GM19239 (cell line): ENCODE results near the gene INSYN2B.

ENCODE experiments used
- DNase-seq: peaks from one replicate; pipeline ENCODE4 v3.0.0; 2011; ENCODE audit warnings: low spot score; ENCODE audit not compliant: insufficient read length
- FAIRE-seq: peaks from 2 replicates; lab custom pipeline; 2011; peaks lifted over from hg19 to GRCh38; lab: Jason Lieb, UNC

The INSYN2B gene

GRCh38 chr5:169939731-169940130 is 40.6 kb downstream of the INSYN2B start:
- FAIRE-seq: no peak

DNA sequence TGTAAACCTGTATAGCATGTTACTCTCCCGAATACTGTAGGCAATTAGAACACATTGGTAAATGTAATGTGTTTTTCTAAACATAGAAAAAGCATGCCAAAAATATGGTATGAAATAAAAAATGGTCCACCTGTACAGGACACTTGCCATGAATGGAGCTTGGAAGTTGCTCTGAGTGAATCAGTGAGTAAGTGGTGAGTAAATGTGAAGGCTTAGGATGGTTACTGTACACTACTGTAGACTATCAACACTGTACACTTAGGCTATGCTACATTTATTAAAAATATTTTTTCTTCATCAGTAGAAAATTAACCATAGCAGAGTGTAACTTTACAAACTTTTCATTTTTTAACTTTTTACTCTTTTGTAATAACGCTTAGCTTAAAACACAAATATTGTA is 41.9 kb downstream of the INSYN2B start:
- no peak for DNase-seq
- FAIRE-seq: no peak

More at GRCh38 chr5:169939731-169940130, 40.6 kb downstream of the INSYN2B start:
- DNase-seq: no peak

DNA sequence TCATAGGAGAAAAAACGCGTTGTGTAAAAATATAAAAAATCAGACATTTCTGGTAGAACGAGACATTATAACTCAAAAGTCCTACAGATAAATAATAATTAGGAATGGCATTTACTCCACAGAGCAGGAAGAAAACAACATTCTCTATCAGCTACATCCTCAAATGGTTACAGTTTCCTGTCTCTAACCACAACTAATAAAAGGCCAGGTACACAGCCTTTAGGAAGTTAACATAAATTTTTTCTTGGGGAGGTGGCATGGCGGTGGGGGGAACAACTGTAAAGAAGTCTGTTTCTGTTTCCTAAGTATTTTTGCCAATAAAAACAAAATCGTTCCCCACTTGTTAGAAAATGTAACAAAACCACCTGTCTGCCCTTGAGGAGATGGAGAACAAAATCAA is 44.5 kb downstream of the INSYN2B start:
- no peak for FAIRE-seq
- no peak for DNase-seq

DNA sequence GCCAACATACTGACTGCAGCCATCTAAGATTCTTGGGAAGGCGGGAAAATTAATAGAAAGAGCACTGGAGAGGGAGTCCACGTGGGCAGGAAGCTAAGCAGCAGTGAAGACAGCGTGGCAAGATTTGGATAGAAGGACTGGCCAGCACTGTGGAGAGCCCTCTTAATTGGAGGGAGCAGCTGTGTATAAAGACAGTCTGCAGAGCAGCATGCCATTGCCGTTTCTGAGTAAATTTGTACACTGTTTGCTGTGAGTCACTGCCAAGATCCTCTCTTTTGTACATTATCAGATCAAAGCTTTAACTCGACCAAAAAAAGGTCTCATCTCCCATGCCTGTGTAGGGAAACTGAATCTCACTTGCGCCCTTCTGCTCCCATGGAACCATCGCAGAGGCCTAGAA is 45.3 kb downstream of the INSYN2B start:
- FAIRE-seq (no peak), DNase-seq (no peak)

- FAIRE-seq: no peak
- no peak for DNase-seq
Measured at GRCh38 chr5:169933616-169934015, 46.7 kb downstream of the INSYN2B start.

GRCh38 chr5:169933127-169933526 is 47.2 kb downstream of the INSYN2B start:
- FAIRE-seq (no peak), DNase-seq (no peak)

DNA sequence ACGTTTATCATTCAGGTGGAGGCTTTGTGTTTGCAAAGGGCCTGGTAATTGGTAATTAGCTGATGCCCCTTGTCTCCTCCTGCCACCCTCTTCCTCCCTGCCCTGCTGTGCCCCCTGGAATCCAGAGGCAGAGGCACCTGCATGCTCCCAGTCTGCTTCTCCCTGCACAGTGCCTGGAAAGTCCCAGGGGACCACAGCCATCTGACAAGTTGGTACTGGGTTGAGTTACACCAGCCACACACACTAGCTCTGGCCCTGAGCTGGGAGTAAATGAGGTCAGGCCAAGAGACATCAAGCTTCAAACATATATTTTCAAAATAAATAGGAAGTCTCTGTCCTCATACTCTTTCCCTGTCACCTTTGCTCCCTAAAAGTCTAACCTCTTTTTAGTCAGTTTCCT is 56.3 kb downstream of the INSYN2B start:
- DNase-seq (no peak), FAIRE-seq (no peak)

DNA sequence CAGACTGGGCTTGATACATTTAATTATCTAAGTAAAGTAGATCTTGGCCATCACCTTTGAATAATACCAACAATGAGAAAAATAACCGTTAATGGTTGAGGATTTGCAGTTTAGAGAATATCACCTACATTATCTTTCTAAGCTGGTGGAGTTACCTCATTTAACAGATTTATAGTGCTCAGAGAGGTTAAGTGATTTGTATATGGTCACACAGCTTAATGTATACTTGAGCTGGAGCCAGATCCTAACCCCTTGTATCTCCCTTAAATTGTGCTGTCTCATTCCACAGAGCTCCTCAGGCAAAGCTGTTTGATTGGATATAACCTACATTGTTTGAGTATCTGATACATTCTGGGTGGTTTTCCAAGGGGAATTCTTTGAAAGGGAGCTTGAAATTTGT is 57.8 kb downstream of the INSYN2B start:
- DNase-seq (no peak), FAIRE-seq (no peak)

DNA sequence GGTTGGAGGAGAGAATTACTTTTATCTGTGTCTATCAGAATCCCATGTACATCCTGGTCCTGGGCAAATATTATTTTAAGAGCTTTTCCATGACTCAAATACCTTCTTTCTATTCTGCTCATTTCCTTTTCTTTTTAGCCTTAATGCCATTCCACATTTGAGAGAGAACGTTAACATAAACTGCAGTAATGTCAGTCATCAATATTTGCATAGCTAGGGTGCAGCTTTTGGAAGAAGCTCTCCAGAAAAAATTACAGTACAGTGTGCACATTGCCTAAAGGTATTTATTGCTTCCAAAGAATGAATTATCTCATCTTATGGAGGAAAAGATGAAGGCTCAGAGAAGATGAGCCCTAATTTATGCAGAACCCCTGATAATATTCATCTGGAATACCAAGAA is 58.3 kb downstream of the INSYN2B start:
- no peak for FAIRE-seq
- no peak for DNase-seq

DNA sequence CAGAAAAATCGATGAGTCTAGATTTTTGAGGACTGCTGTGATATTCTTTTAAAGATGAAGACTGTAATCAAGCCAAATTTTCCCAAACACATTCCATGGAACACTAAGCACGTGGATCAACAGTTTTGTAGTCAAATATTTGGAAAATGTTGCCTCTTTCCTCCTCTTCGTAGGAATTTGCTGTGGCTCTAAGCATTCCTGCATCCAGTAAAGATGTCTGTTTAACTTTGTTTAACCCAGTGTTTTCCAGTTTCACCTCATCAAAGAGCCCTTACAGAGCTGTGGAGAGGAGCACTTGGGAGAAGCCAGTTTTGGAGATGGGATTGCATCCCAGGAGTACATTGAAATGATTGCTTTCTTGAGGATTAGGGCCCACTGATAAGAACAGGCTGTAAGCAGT is 58.9 kb downstream of the INSYN2B start:
- DNase-seq (no peak), FAIRE-seq (no peak)

- DNase-seq: no peak
Measured at GRCh38 chr5:169920474-169920873, 59.8 kb downstream of the INSYN2B start.

DNA sequence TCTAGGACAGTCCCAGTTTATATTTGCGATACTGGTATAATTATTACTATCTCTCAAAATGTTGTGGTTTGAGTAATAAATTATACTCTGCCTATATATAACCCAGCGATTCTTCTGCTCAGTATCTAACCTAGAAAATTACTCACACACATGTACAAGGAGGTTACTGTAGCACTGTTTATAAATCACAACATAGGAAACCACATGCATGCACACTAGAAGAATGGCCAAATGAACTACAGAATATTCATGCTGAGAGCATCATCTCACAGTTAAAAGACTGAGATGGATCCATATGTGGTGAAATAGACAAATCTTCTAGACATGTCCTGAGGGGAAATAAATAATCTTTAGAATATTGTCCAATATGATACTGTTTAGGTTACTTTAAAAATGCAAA is 62.1 kb downstream of the INSYN2B start:
- no peak for FAIRE-seq

More at GRCh38 chr5:169920474-169920873, 59.8 kb downstream of the INSYN2B start:
- no peak for FAIRE-seq

GRCh38 chr5:169917500-169917899 is 62.8 kb downstream of the INSYN2B start:
- FAIRE-seq (no peak), DNase-seq (no peak)

More for the DNA sequence above, 62.1 kb downstream of the INSYN2B start:
- DNase-seq: no peak

GRCh38 chr5:169914766-169915165 is 65.5 kb downstream of the INSYN2B start:
- FAIRE-seq (peak; percentile 65), DNase-seq (no peak)

- no peak for DNase-seq
- no peak for FAIRE-seq
Measured at GRCh38 chr5:169913479-169913878, 66.8 kb downstream of the INSYN2B start.

GRCh38 chr5:169911448-169912212 is 68.7 kb downstream of the INSYN2B start:
- no peak for DNase-seq
- FAIRE-seq: no peak

- DNase-seq (no peak), FAIRE-seq (no peak)
Measured at GRCh38 chr5:169910393-169910792, 69.9 kb downstream of the INSYN2B start.

- no peak for DNase-seq
- FAIRE-seq: no peak
Measured at GRCh38 chr5:169909945-169910344, 70.3 kb downstream of the INSYN2B start.

DNA sequence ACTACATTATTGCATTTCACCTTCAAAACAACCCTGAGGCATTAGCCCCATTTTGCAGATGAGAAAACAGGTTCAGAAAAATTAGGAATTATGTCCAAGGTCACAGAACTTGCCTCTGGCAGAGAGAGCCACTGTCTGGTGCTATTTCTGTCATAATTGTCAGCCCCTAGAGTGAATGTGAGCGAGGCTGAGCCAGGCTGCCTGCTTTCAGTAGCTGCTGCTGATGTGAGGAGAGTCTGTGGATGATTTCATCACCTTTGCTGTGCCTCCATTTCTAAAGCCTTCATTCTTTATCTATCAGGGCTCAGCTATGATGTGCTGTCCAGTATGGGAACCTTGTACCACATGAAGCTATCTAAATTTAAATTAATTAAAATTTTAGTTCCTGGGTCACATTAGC is 71.4 kb downstream of the INSYN2B start:
- FAIRE-seq (no peak), DNase-seq (no peak)

- FAIRE-seq (no peak), DNase-seq (no peak)
Measured at GRCh38 chr5:169906745-169907649, 73.3 kb downstream of the INSYN2B start.

DNA sequence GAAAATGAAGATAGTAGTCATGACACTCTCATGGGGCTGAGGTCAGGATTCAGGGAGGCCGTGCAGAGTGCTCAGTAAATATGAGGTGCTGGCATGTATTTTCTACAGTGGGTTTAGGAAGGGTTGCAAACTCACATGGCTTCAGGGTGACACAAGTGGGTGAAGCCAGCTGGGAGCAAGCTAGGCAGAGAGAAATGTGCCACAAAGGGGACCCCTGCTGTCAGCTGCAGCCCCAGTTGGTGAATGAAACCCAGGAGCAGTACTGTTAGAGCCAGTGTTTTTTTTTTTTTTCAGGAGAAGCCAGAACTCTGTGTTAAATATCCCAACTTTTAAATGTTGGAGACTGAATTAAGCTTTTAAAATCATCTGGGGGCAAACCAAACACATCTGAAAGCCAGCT is 75.3 kb downstream of the INSYN2B start:
- FAIRE-seq: no peak
- no peak for DNase-seq
